Neural progenitor cell (in vitro differentiated cells): ENCODE results near the gene ATOH8. TPM values are rescaled to one million over a fixed set of nuclear protein-coding genes. Genes with fewer than 3 reads are reported as not detected.

Source experiments
- DNase-seq: peaks from one replicate; pipeline ENCODE4 v3.0.0-alpha.2; 2016; ENCODE audit warnings: low spot score
- H2AFZ ChIP-seq: fragments of 200-600 bp; sonication (generic); replicated peaks from 2 replicates; pipeline ENCODE4 v1.6.1; 2016; ENCODE audit warnings: antibody characterized with exemption
- H3F3A ChIP-seq: fragments of 200-600 bp; sonication (generic); 2 replicates; pipeline ENCODE4 v1.6.1; 2016; ENCODE audit warnings: antibody characterized with exemption, low read depth
- H3K27ac ChIP-seq: fragments of 200-600 bp; sonication (generic); 2 replicates; pipeline ENCODE4 v1.5.1; 2016; ENCODE audit warnings: mild to moderate bottlenecking
- H3K27me3 ChIP-seq: fragments of 200-600 bp; sonication (generic); 2 replicates; pipeline ENCODE4 v1.6.1; 2016; ENCODE audit warnings: mild to moderate bottlenecking, moderate library complexity
- H3K36me3 ChIP-seq: fragments of 200-600 bp; sonication (generic); 2 replicates; pipeline ENCODE4 v1.5.1; 2016
- H3K4me1 ChIP-seq: fragments of 200-600 bp; sonication (generic); 2 replicates; pipeline ENCODE4 v1.6.1; 2016; ENCODE audit warnings: mixed run types
- H3K4me2 ChIP-seq: fragments of 200-600 bp; sonication (generic); 2 replicates; pipeline ENCODE4 v1.6.1; 2016
- H3K4me3 ChIP-seq: fragments of 200-600 bp; sonication (generic); 2 replicates; pipeline ENCODE4 v1.5.1; 2016
- H3K79me2 ChIP-seq: fragments of 200-600 bp; sonication (generic); 2 replicates; pipeline ENCODE4 v1.6.1; 2016; ENCODE audit warnings: low read depth
- H3K9ac ChIP-seq: fragments of 200-600 bp; sonication (generic); 2 replicates; pipeline ENCODE4 v1.6.1; 2016
- H3K9me3 ChIP-seq: fragments of 200-600 bp; sonication (generic); 2 replicates; pipeline ENCODE4 v1.5.1; 2016; ENCODE audit warnings: low read depth
- H4K20me1 ChIP-seq: fragments of 200-600 bp; sonication (generic); 2 replicates; pipeline ENCODE4 v1.6.1; 2016; ENCODE audit warnings: low read depth
- H3K27ac Mint-ChIP-seq: 3 replicates; pipeline ENCODE4 v1.8.0; 2021; ENCODE audit warnings: mixed read lengths
- H3K27me3 Mint-ChIP-seq: 2 replicates; pipeline ENCODE4 v1.8.0; 2022; ENCODE audit warnings: low read depth, mild to moderate bottlenecking, inconsistent platforms, moderate library complexity, mixed read lengths; ENCODE audit not compliant: insufficient read depth
- H3K36me3 Mint-ChIP-seq: 3 replicates; pipeline ENCODE4 v1.8.0; 2021; ENCODE audit warnings: mixed read lengths
- H3K4me1 Mint-ChIP-seq: 3 replicates; pipeline ENCODE4 v1.8.0; 2021; ENCODE audit warnings: mixed read lengths
- H3K4me3 Mint-ChIP-seq: 3 replicates; pipeline ENCODE4 v1.8.0; 2021; ENCODE audit warnings: mild to moderate bottlenecking, moderate library complexity, mixed read lengths
- H3K9me3 Mint-ChIP-seq: 3 replicates; pipeline ENCODE4 v1.8.0; 2020; ENCODE audit warnings: mixed read lengths
- CTCF ChIP-seq: fragments of 200-600 bp; sonication (generic); IDR thresholded peaks from 2 replicates; pipeline ENCODE4 v1.5.1; 2017; ENCODE audit warnings: antibody characterized with exemption, mild to moderate bottlenecking
- EZH2 ChIP-seq: fragments of 200-600 bp; sonication (generic); IDR thresholded peaks from 2 replicates; pipeline ENCODE4 v1.6.1; 2017; ENCODE audit warnings: antibody characterized with exemption, mild to moderate bottlenecking, moderate library complexity
- EZH2phosphoT487 ChIP-seq: fragments of 200-600 bp; sonication (generic); IDR thresholded peaks from 2 replicates; pipeline ENCODE4 v1.6.1; 2017; ENCODE audit warnings: antibody characterized with exemption
- total RNA-seq: library from RNA; depleted of rRNA; stranded (reverse); fragments of >200 nt; gene quantifications from 2 replicates; pipeline ENCODE4 v1.2.3, GENCODE V29; 2015; ENCODE audit warnings: low replicate concordance

Gene ATOH8
- total RNA-seq, 1 donor from 2014 or later = not detected

GRCh38 chr2:85788603-85789002 lies 34.8 kb downstream of the ATOH8 start:
- Histone ChIP-seq H2AFZ (no peak overlapping the region), H4K20me1 (no peaks in the 10 kb centered on the region), H3K4me2 (no peak overlapping the region), H3K27me3 (peaks cover 8% of the 10 kb centered on the region), H3K79me2 (no peaks in the 10 kb centered on the region), H3F3A (peaks cover 6% of the 10 kb centered on the region), H3K9ac (no peak overlapping the region), H3K4me1 (no peaks in the 10 kb centered on the region), H3K27ac (no peak overlapping the region), H3K36me3 (no peaks in the 10 kb centered on the region), H3K9me3 (no peaks in the 10 kb centered on the region), H3K4me3 (no peak overlapping the region)
- peaks cover 57% of the 10 kb centered on the region for H3K4me1 Mint-ChIP-seq
- H3K9me3 Mint-ChIP-seq = no peaks in the 10 kb centered on the region
- no peak overlapping the region for H3K4me3 Mint-ChIP-seq
- TF ChIP-seq EZH2 (no peak), EZH2phosphoT487 (no peak), CTCF (no peak)
- H3K36me3 Mint-ChIP-seq = peaks cover 2% of the 10 kb centered on the region
- peaks cover 8% of the 10 kb centered on the region for H3K27me3 Mint-ChIP-seq
- no peak for DNase-seq
- H3K27ac Mint-ChIP-seq = no peak overlapping the region

- Histone ChIP-seq H3K36me3 (no peaks in the 10 kb centered on the region), H3K9ac (no peak overlapping the region), H3K4me2 (no peak overlapping the region), H3K4me3 (no peak overlapping the region), H3K79me2 (no peaks in the 10 kb centered on the region), H4K20me1 (no peaks in the 10 kb centered on the region), H3K4me1 (no peaks in the 10 kb centered on the region), H3K27ac (no peak overlapping the region), H3K9me3 (no peaks in the 10 kb centered on the region), H3F3A (peaks cover 6% of the 10 kb centered on the region), H3K27me3 (peaks cover 8% of the 10 kb centered on the region), H2AFZ (no peak overlapping the region)
- TF ChIP-seq CTCF = no peak
- TF ChIP-seq EZH2phosphoT487 = no peak
- no peak for TF ChIP-seq EZH2
- Mint-ChIP-seq H3K4me1 (peaks cover 58% of the 10 kb centered on the region), H3K4me3 (no peak overlapping the region), H3K9me3 (no peaks in the 10 kb centered on the region), H3K27ac (no peak overlapping the region), H3K27me3 (peaks cover 8% of the 10 kb centered on the region), H3K36me3 (peaks cover 2% of the 10 kb centered on the region)
- no peak for DNase-seq
Observed at GRCh38 chr2:85789271-85789670, 35.5 kb downstream of the ATOH8 start.

- Mint-ChIP-seq H3K27me3 (peaks cover 8% of the 10 kb centered on the region), H3K4me1 (peaks cover 58% of the 10 kb centered on the region), H3K4me3 (no peak overlapping the region), H3K27ac (no peak overlapping the region), H3K36me3 (no peaks in the 10 kb centered on the region), H3K9me3 (no peaks in the 10 kb centered on the region)
- H3K4me1 ChIP-seq = no peaks in the 10 kb centered on the region
- no peak for TF ChIP-seq EZH2phosphoT487
- TF ChIP-seq CTCF = no peak
- TF ChIP-seq EZH2 = no peak
- H3K4me2 ChIP-seq = no peak overlapping the region
- H3K79me2 ChIP-seq = no peaks in the 10 kb centered on the region
- H3K27ac ChIP-seq = no peak overlapping the region
- DNase-seq = no peak
- H2AFZ ChIP-seq = no peak overlapping the region
- no peak overlapping the region for H3K4me3 ChIP-seq
- H3F3A ChIP-seq = peaks cover under 1% of the 10 kb centered on the region
- H3K36me3 ChIP-seq = no peaks in the 10 kb centered on the region
- no peaks in the 10 kb centered on the region for H3K9me3 ChIP-seq
- no peak overlapping the region for H3K9ac ChIP-seq
- no peaks in the 10 kb centered on the region for H4K20me1 ChIP-seq
- H3K27me3 ChIP-seq = peaks cover 8% of the 10 kb centered on the region
Observed at GRCh38 chr2:85790032-85790431, 36.2 kb downstream of the ATOH8 start.
